Smooth muscle cell (in vitro differentiated cells): Measurements from ENCODE around the gene ACTN1. TPM values are rescaled to one million over a fixed set of nuclear protein-coding genes. Genes with fewer than 3 reads are reported as not detected.
"Not testable (repeated sequence)": the region's sequence is repeated elsewhere in the genome, so short reads cannot be mapped to it uniquely, and the experiment has no call there.

Source experiments
- DNase-seq: peaks from one replicate; lab custom pipeline; 2025; ENCODE audit not compliant: unreplicated experiment; lab: John Stamatoyannopoulos, UW
- H2AFZ ChIP-seq: fragments of 200-600 bp; sonication (generic); 2 replicates; pipeline ENCODE4 v1.6.0; 2016; ENCODE audit warnings: antibody characterized with exemption, low read depth, mild to moderate bottlenecking
- H3F3A ChIP-seq: fragments of 200-600 bp; sonication (generic); 2 replicates; pipeline ENCODE4 v1.6.0; 2017; ENCODE audit warnings: antibody characterized with exemption, low read depth
- H3K27ac ChIP-seq: fragments of 200-600 bp; sonication (generic); 2 replicates; pipeline ENCODE4 v1.5.1; 2016; ENCODE audit warnings: low read depth, mild to moderate bottlenecking
- H3K27me3 ChIP-seq: fragments of 200-600 bp; sonication (generic); 2 replicates; pipeline ENCODE4 v1.6.1; 2016; ENCODE audit warnings: low read depth, mild to moderate bottlenecking
- H3K36me3 ChIP-seq: fragments of 200-600 bp; sonication (generic); 2 replicates; pipeline ENCODE4 v1.5.1; 2016; ENCODE audit warnings: low read depth
- H3K4me1 ChIP-seq: fragments of 200-600 bp; sonication (generic); 2 replicates; pipeline ENCODE4 v1.5.1; 2016; ENCODE audit warnings: low read depth
- H3K4me2 ChIP-seq: fragments of 200-600 bp; sonication (generic); 2 replicates; pipeline ENCODE4 v1.6.0; 2016; ENCODE audit warnings: mild to moderate bottlenecking
- H3K4me3 ChIP-seq: fragments of 200-600 bp; sonication (generic); 2 replicates; pipeline ENCODE4 v1.5.1; 2016; ENCODE audit warnings: mild to moderate bottlenecking
- H3K79me2 ChIP-seq: fragments of 200-600 bp; sonication (generic); 2 replicates; pipeline ENCODE4 v1.6.0; 2016; ENCODE audit warnings: low read depth, mild to moderate bottlenecking
- H3K9ac ChIP-seq: fragments of 200-600 bp; sonication (generic); 2 replicates; pipeline ENCODE4 v1.6.0; 2016; ENCODE audit warnings: low read depth
- H3K9me3 ChIP-seq: fragments of 200-600 bp; sonication (generic); replicated peaks from 2 replicates; pipeline ENCODE4 v1.5.1; 2016; ENCODE audit warnings: low read depth
- H4K20me1 ChIP-seq: fragments of 200-600 bp; sonication (generic); 2 replicates; pipeline ENCODE4 v1.6.0; 2016; ENCODE audit warnings: low read depth
- WGBS: methylation state at CpG from one replicate; pipeline ENCODE4 v1.1.7; 2016; ENCODE audit warnings: low lambda C conversion rate; 5-methylcytosine and 5-hydroxymethylcytosine counted together
- polyA plus RNA-seq: library from polyadenylated mRNA; unstranded; fragments of >200 nt; fragmentation: Nextera tagmentation; extraction: Ambion mirVana; gene quantifications from 2 replicates; pipeline ENCODE4 v1.2.1, GENCODE V29; 2016
- total RNA-seq: library from RNA; depleted of rRNA; stranded (reverse); fragments of >200 nt; gene quantifications from 2 replicates; pipeline ENCODE4 v1.2.3, GENCODE V29; 2014
- TF ChIP-seq, protein P1 (sequence below): fragments of 200-600 bp; sonication (generic); IDR thresholded peaks from 2 replicates; pipeline ENCODE4 v1.5.1; 2017; ENCODE audit warnings: borderline replicate concordance, mild to moderate bottlenecking, antibody characterized with exemption; ENCODE audit not compliant: insufficient read depth, poor library complexity, severe bottlenecking

The ACTN1 gene
- total RNA-seq (361 and 422 TPM in 2 replicates), polyA plus RNA-seq (741 and 806 TPM in 2 replicates)

DNA sequence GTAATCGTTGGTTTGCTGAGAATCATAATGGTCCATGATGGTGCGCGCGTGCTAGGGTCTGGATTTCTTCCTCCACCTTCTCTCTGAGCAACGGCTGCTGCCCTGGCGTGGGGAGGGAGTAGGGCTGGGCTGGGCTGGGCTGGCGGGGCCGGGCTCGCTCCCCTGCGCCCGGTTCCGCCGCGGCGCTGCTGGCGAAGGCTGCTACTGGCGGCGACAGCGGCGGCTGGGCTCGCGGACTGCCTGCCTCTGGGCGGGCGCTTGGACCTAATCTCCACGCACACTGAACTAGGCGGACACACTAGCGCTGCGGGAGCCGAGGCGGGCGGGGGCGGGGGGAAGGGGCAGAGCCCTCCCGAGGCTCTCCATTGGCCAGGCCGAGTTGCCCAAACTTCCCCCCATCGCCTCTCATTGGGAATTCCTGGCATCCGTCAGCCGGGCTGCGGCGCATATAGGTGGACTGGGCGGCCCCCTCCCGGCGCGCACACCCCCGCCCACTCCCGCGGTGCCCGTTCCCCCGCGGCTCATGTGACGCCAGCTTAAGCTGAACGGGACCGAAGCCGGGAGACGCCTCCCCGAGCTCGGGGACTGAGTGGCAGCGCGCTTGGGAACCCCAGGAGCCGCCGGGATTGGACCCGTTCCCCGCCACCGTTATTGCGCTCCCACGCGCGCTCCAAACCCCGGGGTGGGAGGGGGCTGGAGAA lies at the start of gene ACTN1:
Gene ACTN1, minus strand, starts transcription at position 282 of the 701 bp plus-strand sequence. Its CDS starts 246 bp downstream, at position 36.
- WGBS = under 1% methylated on average over 63 of the region's 68 CpGs
- peak within 1 kb of the TSS; percentile 96 for H3K9ac ChIP-seq
- no peak within 1 kb of the TSS for H2AFZ ChIP-seq
- peak within 1 kb of the TSS; percentile 96 for H3K27ac ChIP-seq
- peaks cover 49% of the 10 kb centered on the region for H4K20me1 ChIP-seq
- peaks cover 47% of the 10 kb centered on the region for H3K79me2 ChIP-seq
- peaks cover 28% of the 10 kb centered on the region for H3F3A ChIP-seq
- H3K9me3 ChIP-seq = no peaks in the 10 kb centered on the region
- no peaks in the 10 kb centered on the region for H3K27me3 ChIP-seq
- H3K36me3 ChIP-seq = no peaks in the 10 kb centered on the region
- H3K4me2 ChIP-seq = peak within 1 kb of the TSS; percentile 91
- peak within 1 kb of the TSS; percentile 90 for H3K4me3 ChIP-seq
- DNase-seq = peak; percentile 78
- TF ChIP-seq, protein P1, sequence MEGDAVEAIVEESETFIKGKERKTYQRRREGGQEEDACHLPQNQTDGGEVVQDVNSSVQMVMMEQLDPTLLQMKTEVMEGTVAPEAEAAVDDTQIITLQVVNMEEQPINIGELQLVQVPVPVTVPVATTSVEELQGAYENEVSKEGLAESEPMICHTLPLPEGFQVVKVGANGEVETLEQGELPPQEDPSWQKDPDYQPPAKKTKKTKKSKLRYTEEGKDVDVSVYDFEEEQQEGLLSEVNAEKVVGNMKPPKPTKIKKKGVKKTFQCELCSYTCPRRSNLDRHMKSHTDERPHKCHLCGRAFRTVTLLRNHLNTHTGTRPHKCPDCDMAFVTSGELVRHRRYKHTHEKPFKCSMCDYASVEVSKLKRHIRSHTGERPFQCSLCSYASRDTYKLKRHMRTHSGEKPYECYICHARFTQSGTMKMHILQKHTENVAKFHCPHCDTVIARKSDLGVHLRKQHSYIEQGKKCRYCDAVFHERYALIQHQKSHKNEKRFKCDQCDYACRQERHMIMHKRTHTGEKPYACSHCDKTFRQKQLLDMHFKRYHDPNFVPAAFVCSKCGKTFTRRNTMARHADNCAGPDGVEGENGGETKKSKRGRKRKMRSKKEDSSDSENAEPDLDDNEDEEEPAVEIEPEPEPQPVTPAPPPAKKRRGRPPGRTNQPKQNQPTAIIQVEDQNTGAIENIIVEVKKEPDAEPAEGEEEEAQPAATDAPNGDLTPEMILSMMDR = no peak
- peaks cover 24% of the 10 kb centered on the region for H3K4me1 ChIP-seq

DNA sequence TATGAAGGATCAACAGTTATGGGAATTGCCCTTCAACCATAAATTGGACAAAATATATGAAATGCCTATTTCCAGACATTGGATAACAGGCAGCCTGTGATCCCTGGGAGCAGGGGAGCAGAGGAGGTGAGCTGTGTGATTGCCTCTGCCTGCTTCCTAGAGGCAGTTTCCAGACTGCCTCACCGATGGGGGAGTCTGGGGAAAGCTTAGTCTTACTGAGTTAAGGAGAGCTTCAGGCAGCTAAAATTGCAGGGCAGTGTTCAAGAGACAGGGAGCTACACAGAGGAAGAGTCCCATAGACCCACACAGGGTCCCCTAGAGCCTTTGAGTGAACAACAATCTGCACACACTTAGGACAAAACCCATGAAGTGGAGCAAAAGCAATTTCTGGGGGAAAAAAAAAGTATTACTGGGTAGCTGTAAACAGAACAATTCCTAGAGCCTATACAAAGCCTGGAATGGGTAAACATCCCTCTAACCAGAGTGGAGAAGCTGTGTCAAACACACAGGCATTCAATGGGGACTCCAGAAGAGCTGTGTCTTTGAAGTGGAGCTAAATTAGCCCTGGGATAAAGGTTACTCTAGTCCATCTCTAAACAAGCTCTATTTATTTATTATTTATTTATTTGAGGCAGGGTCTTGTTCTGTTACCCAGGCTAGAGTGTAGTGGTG lies 48.3 kb upstream of the ACTN1 start:
- H3K36me3 ChIP-seq = no peaks in the 10 kb centered on the region
- H3K4me2 ChIP-seq = no peak overlapping the region
- H3K4me1 ChIP-seq = peaks cover 2% of the 10 kb centered on the region
- no peaks in the 10 kb centered on the region for H3K9me3 ChIP-seq
- no peak for DNase-seq
- WGBS = 31% methylated on average over 1 of the region's 1 CpG
- no peaks in the 10 kb centered on the region for H3F3A ChIP-seq
- H3K4me3 ChIP-seq = no peak overlapping the region
- no peaks in the 10 kb centered on the region for H3K79me2 ChIP-seq
- no peak overlapping the region for H3K9ac ChIP-seq
- H3K27me3 ChIP-seq = no peaks in the 10 kb centered on the region
- H3K27ac ChIP-seq = no peak overlapping the region
- H2AFZ ChIP-seq = peak overlapping the region; percentile 57
- no peaks in the 10 kb centered on the region for H4K20me1 ChIP-seq
- TF ChIP-seq, protein P1 = no peak

DNA sequence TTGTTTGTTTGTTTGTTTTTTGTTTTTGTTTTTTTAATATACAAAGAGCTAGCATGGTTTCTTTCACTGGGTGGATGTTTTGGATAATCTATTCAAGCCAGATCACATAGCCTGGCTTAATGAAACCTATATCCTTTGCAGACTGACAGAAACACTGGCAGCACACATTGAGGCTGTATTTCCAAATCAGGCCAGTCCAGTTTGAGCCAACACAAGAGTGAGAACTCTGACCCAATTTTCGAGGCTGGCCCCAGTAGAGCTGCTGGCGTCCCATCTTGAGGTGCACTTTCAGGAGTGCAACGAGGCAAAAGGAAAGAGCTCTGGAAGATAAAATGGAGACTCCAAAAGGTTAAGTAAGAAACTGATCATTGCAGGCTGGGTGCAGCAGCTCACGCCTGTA lies 43.9 kb upstream of the ACTN1 start:
- Histone ChIP-seq H3K27ac (no peak overlapping the region), H2AFZ (no peak overlapping the region), H3K9me3 (no peaks in the 10 kb centered on the region), H3K4me2 (no peak overlapping the region), H3K4me3 (no peak overlapping the region), H4K20me1 (no peaks in the 10 kb centered on the region), H3K79me2 (no peaks in the 10 kb centered on the region), H3K9ac (no peak overlapping the region), H3K27me3 (no peaks in the 10 kb centered on the region), H3K36me3 (no peaks in the 10 kb centered on the region), H3K4me1 (peaks cover 2% of the 10 kb centered on the region), H3F3A (no peaks in the 10 kb centered on the region)
- DNase-seq = no peak
- TF ChIP-seq, protein P1 = no peak
- 91% methylated on average over 4 of the region's 4 CpGs for WGBS

DNA sequence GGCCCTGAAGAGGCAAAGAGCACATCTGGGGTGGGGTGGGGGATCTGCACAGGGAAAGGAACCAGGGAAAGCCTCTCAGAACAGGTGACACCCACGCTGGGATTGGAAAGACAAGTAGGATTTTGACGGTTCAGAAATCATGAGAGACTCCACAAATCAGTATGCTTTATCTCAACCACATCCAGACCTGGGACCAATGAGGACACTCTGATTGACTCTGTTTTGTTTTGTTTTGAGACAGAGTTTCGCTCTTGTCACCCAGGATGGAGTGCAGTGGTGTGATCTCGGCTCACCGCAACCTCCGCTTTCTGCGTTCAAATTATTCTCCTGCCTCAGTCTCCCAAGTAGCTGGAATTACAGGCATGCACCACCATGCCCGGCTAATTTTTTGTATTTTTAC lies 43.0 kb upstream of the ACTN1 start:
- H3K9ac ChIP-seq, H3F3A ChIP-seq, H3K4me1 ChIP-seq, H3K79me2 ChIP-seq, H4K20me1 ChIP-seq, H3K9me3 ChIP-seq, H3K4me2 ChIP-seq, DNase-seq, H3K4me3 ChIP-seq, H3K36me3 ChIP-seq, H2AFZ ChIP-seq, H3K27ac ChIP-seq, H3K27me3 ChIP-seq: not testable (repeated sequence)
- 98% methylated on average over 8 of the region's 8 CpGs for WGBS
